HFF-Myc (cell line): Measurements from ENCODE around the gene SLC25A20.

Experiments
- DNase-seq: peaks from one replicate; pipeline ENCODE4 v3.0.0-alpha.2; 2011; ENCODE audit warnings: low read depth; ENCODE audit errors: extremely low read depth
- H3K4me3 ChIP-seq: replicated peaks from 2 replicates; pipeline ENCODE4 v1.5.1; 2011; ENCODE audit warnings: low read depth, mild to moderate bottlenecking, control low read depth, low read length
- TF ChIP-seq, protein P1 (sequence below): IDR thresholded peaks from 2 replicates; pipeline ENCODE4 v1.5.1; 2012; ENCODE audit warnings: mild to moderate bottlenecking, low read depth, low read length, control low read depth; ENCODE audit errors: missing control alignments

Gene SLC25A20

DNA sequence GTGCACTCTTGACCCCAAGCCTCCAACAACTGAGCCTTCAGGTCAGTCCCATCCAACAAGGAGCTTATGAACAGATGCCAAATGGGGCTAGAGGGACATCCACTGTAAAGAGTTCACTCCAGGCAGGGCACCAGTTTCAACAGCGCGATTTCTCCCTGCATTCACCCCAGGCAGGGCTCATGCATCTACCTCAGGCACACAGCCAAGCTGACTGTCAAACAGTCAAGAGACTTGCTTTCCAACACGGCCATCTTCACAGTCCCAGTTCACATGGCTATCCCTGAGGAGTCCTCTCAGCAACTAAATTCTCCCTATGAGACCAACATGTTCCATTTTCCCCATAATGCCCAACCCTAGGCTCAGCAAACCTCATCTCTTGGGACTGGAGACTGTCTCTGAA lies 17.7 kb downstream of the SLC25A20 start:
- TF ChIP-seq, protein P1, sequence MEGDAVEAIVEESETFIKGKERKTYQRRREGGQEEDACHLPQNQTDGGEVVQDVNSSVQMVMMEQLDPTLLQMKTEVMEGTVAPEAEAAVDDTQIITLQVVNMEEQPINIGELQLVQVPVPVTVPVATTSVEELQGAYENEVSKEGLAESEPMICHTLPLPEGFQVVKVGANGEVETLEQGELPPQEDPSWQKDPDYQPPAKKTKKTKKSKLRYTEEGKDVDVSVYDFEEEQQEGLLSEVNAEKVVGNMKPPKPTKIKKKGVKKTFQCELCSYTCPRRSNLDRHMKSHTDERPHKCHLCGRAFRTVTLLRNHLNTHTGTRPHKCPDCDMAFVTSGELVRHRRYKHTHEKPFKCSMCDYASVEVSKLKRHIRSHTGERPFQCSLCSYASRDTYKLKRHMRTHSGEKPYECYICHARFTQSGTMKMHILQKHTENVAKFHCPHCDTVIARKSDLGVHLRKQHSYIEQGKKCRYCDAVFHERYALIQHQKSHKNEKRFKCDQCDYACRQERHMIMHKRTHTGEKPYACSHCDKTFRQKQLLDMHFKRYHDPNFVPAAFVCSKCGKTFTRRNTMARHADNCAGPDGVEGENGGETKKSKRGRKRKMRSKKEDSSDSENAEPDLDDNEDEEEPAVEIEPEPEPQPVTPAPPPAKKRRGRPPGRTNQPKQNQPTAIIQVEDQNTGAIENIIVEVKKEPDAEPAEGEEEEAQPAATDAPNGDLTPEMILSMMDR, result no peak
- no peak overlapping the region for H3K4me3 ChIP-seq
- DNase-seq, result no peak

DNA sequence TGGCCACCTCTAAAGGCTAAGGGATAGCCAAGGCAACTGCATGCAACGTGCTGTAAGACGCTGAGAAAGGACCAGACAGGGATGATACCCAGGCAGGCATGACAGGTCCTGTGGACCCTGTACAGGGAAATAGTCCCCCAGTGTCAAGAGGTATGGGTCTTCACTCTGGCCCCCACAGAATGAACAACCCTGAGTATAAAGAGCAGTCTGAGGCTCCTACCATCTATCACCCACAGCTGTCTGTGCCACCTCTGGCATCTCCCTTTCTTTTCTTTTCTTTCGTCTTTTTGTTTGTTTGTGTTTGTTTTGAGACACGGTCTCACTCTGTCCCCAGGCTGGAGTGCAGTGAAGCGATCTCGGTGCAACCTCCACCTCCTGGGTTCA lies 18.7 kb downstream of the SLC25A20 start:
- TF ChIP-seq, protein P1, result no peak
- H3K4me3 ChIP-seq, result no peak overlapping the region
- no peak for DNase-seq

DNA sequence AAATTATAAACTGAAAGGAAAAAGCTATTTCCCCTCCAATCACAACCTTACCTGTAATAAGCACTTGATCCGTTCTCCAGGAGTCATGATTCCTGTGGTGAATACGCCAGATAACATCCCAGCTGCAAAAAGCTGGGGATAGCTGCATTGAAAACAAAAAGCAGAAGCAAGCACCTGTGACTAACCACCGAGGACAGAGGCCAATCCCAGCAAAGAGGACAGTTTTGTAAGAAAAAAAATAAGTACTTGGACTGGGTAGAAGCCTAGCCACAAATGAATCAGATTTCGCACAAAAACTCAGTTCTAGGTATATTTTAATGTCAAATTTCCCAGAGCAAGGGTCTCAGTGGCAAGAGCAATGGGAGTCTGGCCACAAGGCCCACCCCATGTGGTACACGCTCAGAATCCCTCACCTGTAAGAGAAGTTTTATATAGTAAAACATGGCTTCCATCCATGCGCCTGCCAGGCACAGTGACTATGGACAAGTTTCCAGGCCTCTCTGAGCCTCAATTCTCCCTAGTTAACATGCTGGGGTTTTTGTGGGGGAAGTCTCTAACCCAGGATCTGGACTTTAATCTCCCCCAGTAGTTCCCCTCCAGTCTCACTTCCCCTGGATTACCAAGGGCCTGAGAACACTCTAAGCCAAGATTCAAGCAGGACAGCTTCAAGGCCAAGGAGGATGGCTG lies 19.2 kb downstream of the SLC25A20 start:
- no peak for DNase-seq
- TF ChIP-seq, protein P1, result no peak
- no peak overlapping the region for H3K4me3 ChIP-seq

DNA sequence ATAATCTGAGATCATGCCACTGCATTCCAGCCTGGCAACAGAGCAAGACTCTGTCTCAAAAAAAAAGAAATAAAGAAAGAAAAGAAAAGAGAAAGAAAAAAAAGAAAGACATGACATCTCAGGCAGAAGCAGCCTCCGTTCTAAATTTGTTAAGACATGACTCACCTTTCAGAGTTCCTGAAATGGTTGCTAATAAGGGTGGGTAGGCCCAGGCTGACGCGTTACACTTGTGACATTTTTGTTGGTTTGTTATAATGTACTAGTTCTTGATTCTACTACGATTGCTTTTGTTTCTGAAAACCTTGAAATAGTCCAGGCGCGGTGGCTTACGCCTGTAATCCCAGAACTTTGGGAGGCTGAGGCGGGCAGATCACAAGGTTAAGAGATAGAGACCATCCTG lies 21.0 kb downstream of the SLC25A20 start:
- TF ChIP-seq, protein P1, result no peak
- H3K4me3 ChIP-seq, result no peak overlapping the region
- no peak for DNase-seq

DNA sequence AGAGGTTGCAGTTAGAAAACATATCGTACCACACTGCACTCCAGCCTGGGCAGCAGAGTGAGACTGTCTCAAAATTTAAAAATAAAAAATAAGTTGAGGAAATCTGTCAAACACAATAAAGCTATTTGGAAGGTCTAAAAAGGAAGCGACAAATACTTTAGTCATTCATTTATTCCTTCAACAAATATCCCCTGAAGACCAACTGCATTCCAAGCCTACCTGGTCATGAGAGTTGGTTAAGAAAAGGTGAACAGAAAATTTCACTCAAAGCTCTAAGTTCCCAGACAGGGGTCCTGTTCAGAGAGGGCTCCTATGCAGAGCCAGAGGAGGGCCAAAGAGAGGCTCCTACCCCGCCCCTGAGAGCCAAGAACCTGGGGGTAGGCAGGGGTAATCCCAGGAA lies 35.6 kb downstream of the SLC25A20 start:
- DNase-seq, result no peak
- TF ChIP-seq, protein P1, result no peak
- no peak overlapping the region for H3K4me3 ChIP-seq

DNA sequence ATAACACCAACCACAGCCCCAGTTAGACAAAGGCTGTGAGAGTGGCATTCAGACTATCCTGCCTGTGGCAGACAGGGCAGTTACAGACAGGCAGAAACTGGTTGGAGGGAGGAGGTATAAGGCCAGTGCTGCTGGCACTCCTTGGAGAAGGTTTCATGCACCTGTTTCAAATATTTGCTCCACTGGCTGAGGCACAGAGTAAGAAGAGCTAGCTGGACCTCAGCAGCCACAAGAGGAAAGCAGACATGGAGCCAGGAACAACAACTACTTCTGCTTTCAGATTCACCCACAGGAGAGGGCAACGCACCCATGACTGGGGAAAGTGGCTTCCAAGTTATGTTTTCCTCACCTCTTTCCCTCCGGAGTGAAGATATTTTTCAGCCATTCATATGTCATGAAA lies 39.5 kb downstream of the SLC25A20 start:
- TF ChIP-seq, protein P1, result no peak
- DNase-seq, result no peak
- H3K4me3 ChIP-seq, result no peak overlapping the region

DNA sequence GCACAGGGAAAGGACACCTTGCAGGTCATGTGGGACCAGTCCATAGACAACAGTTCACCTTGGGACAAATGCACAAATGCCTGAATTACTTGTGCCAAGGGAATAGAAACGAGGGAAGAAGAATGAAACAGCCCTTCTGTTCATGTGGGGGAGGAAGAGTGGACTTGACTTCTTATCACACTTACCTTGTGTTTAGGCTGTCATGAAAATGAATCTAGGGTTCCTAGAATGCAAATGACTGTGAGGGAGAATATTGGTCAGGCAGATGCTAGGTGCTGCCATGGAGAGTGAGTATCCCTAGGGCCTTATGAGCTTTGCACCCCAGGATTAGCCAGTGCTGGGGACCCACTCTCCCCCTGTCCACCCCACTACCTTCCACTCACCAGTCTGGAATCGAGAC lies 40.0 kb downstream of the SLC25A20 start:
- DNase-seq, result no peak
- no peak overlapping the region for H3K4me3 ChIP-seq
- TF ChIP-seq, protein P1, result no peak
